ENCODE results near the gene THOP1.

DNA sequence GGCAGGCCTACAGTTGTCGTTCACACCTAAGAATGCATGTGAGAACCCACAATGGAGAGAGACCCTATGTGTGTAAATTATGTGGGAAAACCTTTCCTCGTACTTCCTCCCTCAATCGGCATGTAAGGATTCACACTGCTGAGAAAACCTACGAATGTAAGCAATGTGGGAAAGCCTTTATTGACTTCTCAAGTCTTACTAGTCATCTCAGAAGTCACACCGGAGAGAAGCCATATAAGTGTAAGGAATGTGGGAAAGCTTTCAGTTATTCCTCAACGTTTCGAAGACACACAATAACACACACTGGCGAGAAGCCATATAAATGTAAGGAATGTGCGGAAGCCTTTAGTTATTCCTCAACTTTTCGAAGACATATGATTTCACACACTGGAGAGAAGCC lies 67.3 kb downstream of the THOP1 start:
- TF ChIP-seq CTCF (IDR thresholded peaks at IDR 0.05) (no peak), POLR2A (IDR thresholded peaks at IDR 0.05) (no peak), POLR2AphosphoS5 (IDR thresholded peaks at IDR 0.05; ENCODE audit: insufficient read depth in 1 of 2, low read depth in 1 of 2) (no peak)
